K562 (cell line): Measurements from ENCODE around the gene CPED1. TPM values are rescaled to one million over a fixed set of nuclear protein-coding genes. Genes with fewer than 3 reads are reported as not detected.
A peak's percentile ranks its signal among the peaks of the same experiment; 100 is the strongest.

Experiments used
- BCL6 ChIP-seq: fragments of 250-450 bp; sonication (Bioruptor Pico); IDR thresholded peaks from 2 replicates; pipeline ENCODE4 v1.4.0; 2020
- DMBX1 ChIP-seq: fragments of 250-450 bp; sonication (Bioruptor Pico); IDR thresholded peaks from 2 replicates; pipeline ENCODE4 v1.8.0; 2022; ENCODE audit warnings: inconsistent platforms, mild to moderate bottlenecking, moderate library complexity, borderline replicate concordance
- HOXB6 ChIP-seq: fragments of 250-450 bp; sonication (Bioruptor Pico); IDR thresholded peaks from 2 replicates; pipeline ENCODE4 v1.5.1; 2022; ENCODE audit warnings: mild to moderate bottlenecking, borderline replicate concordance
- NCOA6 ChIP-seq: fragments of 450-650 bp; IDR thresholded peaks from 2 replicates; pipeline ENCODE4 v1.6.1; 2017; ENCODE audit warnings: mild to moderate bottlenecking
- NEUROD1 ChIP-seq: fragments of 150-350 bp; IDR thresholded peaks from 2 replicates; pipeline ENCODE4 v1.6.1; 2014; ENCODE audit warnings: borderline replicate concordance, low read length, low read depth; ENCODE audit not compliant: partially characterized antibody
- PHF20 ChIP-seq: fragments of 450-650 bp; IDR thresholded peaks from 2 replicates; pipeline ENCODE4 v1.6.1; 2018; ENCODE audit not compliant: partially characterized antibody
- PRMT5 ChIP-seq: sonication (generic); formaldehyde crosslinking; IDR thresholded peaks from 2 replicates; pipeline ENCODE4 v1.5.0; 2020; ENCODE audit warnings: missing genetic modification reagents
- PRPF4 ChIP-seq: fragments of 200-400 bp; formaldehyde crosslinking; IDR thresholded peaks from one replicate; pipeline ENCODE4 v1.6.1; 2017; ENCODE audit warnings: low read length, low read depth, mild to moderate bottlenecking; ENCODE audit not compliant: insufficient read depth, poor library complexity, severe bottlenecking
- SMAD1 ChIP-seq: fragments of 150-350 bp; IDR thresholded peaks from 2 replicates; pipeline ENCODE4 v1.6.1; 2014; ENCODE audit warnings: low read length, low read depth; ENCODE audit not compliant: partially characterized antibody
- SUPT5H ChIP-seq: fragments of 450-650 bp; IDR thresholded peaks from 2 replicates; pipeline ENCODE4 v1.6.1; 2016
- ZNF41 ChIP-seq: fragments of 250-450 bp; sonication (Bioruptor Pico); conservative IDR thresholded peaks from 2 replicates; pipeline ENCODE4 v1.4.0; 2020; ENCODE audit warnings: mild to moderate bottlenecking
- ZNF551 ChIP-seq: fragments of 250-450 bp; sonication (Bioruptor Pico); IDR thresholded peaks from 2 replicates; pipeline ENCODE4 v1.5.0; 2021; ENCODE audit warnings: mild to moderate bottlenecking, moderate library complexity
- polyA plus RNA-seq, 8 experiments: library from polyadenylated mRNA; depleted of rRNA in 4 of 8; stranded (reverse) in 5 of 8; unstranded in 3 of 8; fragments of >200 nt; fragmentation: Nextera tagmentation in 2 of 8; fragmentation: Illumina TruSeq in 1 of 8; extraction: Ambion mirVana in 2 of 8; extraction: Trizol in 1 of 8; gene quantifications; 2 replicates each; pipeline versions ENCODE4 v1.2.1 to v1.2.3, GENCODE V29; 2011 to 2014; ENCODE audit warnings: inconsistent platforms in 1 of 8, missing spikeins in 1 of 8
- total RNA-seq, 7 experiments: library from RNA; depleted of rRNA in 6 of 7; stranded (reverse); fragments of >200 nt in 6 of 7; fragmentation: Illumina TruSeq in 2 of 7; extraction: Trizol in 2 of 7; gene quantifications; 2 replicates each; pipeline versions ENCODE4 v1.2.1 to v1.2.3, GENCODE V29; 2011 to 2021; ENCODE audit warnings: low replicate concordance in 1 of 7
- TF ChIP-seq, protein P1 (sequence below), 3 experiments: fragments of 200-800 bp in 1 of 3; fragments of 250-450 bp in 1 of 3; fragments of 450-650 bp in 1 of 3; sonication (Bioruptor Pico) in 1 of 3; sonication (Bioruptor generic) in 1 of 3; formaldehyde crosslinking in 1 of 3; IDR thresholded peaks; 2 replicates each; pipeline versions ENCODE4 v1.6.1 to v1.8.0; 2016 to 2022; ENCODE audit warnings: mild to moderate bottlenecking in 2 of 3, missing genetic modification characterization in 2 of 3, missing compliant biosample characterization in 1 of 3, moderate library complexity in 1 of 3
- TF ChIP-seq, protein P2 (sequence below): fragments of 450-650 bp; IDR thresholded peaks from 2 replicates; pipeline ENCODE4 v1.6.1; 2018; ENCODE audit warnings: mild to moderate bottlenecking, low read depth; ENCODE audit not compliant: partially characterized antibody
- TF ChIP-seq, protein P3 (sequence below): sonication (generic); formaldehyde crosslinking; IDR thresholded peaks from 2 replicates; pipeline ENCODE4 v1.8.0; 2022; ENCODE audit warnings: mild to moderate bottlenecking, missing genetic modification reagents, borderline replicate concordance

CPED1 gene
- total and polyA plus RNA-seq, 9 of the 15 experiments (the other 6 are each of a cell fraction or from before 2014, with no cell fraction given) = 195 to 393 (median 290) TPM

DNA sequence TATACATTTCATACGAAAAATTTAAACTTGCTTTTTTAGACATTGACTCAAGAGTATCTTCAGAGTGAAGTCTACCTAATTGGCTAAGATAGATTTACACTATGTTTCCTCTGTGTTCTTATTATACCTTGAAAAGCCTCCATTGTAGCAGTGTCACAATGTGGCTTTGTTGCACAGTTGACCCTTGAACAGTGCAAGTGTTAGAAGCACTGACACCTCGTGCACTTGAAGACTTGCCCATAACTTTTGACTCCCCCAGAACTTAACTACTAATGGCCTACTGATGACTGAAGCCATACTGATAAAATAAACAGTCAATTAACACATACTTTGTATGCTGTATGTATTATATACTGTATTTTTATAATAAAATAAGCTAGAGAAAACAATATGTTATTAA, 84.3 kb downstream of the CPED1 start (continued):
- TF ChIP-seq, protein P1, sequence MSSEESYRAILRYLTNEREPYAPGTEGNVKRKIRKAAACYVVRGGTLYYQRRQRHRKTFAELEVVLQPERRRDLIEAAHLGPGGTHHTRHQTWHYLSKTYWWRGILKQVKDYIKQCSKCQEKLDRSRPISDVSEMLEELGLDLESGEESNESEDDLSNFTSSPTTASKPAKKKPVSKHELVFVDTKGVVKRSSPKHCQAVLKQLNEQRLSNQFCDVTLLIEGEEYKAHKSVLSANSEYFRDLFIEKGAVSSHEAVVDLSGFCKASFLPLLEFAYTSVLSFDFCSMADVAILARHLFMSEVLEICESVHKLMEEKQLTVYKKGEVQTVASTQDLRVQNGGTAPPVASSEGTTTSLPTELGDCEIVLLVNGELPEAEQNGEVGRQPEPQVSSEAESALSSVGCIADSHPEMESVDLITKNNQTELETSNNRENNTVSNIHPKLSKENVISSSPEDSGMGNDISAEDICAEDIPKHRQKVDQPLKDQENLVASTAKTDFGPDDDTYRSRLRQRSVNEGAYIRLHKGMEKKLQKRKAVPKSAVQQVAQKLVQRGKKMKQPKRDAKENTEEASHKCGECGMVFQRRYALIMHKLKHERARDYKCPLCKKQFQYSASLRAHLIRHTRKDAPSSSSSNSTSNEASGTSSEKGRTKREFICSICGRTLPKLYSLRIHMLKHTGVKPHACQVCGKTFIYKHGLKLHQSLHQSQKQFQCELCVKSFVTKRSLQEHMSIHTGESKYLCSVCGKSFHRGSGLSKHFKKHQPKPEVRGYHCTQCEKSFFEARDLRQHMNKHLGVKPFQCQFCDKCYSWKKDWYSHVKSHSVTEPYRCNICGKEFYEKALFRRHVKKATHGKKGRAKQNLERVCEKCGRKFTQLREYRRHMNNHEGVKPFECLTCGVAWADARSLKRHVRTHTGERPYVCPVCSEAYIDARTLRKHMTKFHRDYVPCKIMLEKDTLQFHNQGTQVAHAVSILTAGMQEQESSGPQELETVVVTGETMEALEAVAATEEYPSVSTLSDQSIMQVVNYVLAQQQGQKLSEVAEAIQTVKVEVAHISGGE (CRISPR knock-in tag; IDR thresholded peaks at IDR 0.05) = peak in 1 of 3 experiments; percentile 29; a peak in 1 of 6 replicates
- TF ChIP-seq PRMT5 (CRISPR knock-in tag) (no peak), DMBX1 (CRISPR knock-in tag) (peak; percentile 77), ZNF551 (CRISPR knock-in tag) (no peak), HOXB6 (CRISPR knock-in tag) (no peak), SUPT5H (no peak), ZNF41 (CRISPR knock-in tag) (no peak), PRPF4 (no peak), BCL6 (CRISPR knock-in tag) (no peak), NCOA6 (no peak), NEUROD1 (no peak), PHF20 (no peak), SMAD1 (no peak)
- TF ChIP-seq, protein P2, sequence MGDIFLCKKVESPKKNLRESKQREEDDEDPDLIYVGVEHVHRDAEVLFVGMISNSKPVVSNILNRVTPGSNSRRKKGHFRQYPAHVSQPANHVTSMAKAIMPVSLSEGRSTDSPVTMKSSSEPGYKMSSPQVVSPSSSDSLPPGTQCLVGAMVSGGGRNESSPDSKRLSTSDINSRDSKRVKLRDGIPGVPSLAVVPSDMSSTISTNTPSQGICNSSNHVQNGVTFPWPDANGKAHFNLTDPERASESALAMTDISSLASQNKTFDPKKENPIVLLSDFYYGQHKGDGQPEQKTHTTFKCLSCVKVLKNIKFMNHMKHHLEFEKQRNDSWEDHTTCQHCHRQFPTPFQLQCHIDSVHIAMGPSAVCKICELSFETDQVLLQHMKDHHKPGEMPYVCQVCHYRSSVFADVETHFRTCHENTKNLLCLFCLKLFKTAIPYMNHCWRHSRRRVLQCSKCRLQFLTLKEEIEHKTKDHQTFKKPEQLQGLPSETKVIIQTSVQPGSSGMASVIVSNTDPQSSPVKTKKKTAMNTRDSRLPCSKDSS = no peak
- TF ChIP-seq, protein P3, sequence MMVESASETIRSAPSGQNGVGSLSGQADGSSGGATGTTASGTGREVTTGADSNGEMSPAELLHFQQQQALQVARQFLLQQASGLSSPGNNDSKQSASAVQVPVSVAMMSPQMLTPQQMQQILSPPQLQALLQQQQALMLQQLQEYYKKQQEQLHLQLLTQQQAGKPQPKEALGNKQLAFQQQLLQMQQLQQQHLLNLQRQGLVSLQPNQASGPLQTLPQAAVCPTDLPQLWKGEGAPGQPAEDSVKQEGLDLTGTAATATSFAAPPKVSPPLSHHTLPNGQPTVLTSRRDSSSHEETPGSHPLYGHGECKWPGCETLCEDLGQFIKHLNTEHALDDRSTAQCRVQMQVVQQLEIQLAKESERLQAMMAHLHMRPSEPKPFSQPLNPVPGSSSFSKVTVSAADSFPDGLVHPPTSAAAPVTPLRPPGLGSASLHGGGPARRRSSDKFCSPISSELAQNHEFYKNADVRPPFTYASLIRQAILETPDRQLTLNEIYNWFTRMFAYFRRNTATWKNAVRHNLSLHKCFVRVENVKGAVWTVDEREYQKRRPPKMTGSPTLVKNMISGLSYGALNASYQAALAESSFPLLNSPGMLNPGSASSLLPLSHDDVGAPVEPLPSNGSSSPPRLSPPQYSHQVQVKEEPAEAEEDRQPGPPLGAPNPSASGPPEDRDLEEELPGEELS (CRISPR knock-in tag) = no peak
